ENCODE results near the gene KCNS1. TPM values are rescaled to one million over a fixed set of nuclear protein-coding genes. Genes with fewer than 3 reads are reported as not detected.
"Not testable (repeated sequence)": the region's sequence is repeated elsewhere in the genome, so short reads cannot be mapped to it uniquely, and the experiment has no call there.

KCNS1 gene
- total and polyA plus RNA-seq, 11 donors = 0.07 to 0.38 (median 0.14) TPM; not detected in 8

GRCh38 chr20:45067087-45067486 is 33.8 kb downstream of the KCNS1 start:
- Histone ChIP-seq H3K27me3 (no peaks in the 10 kb centered on the region), H3K4me3 (no peak overlapping the region), H3K27ac (no peak overlapping the region), H3K36me3 (peaks cover 0 to 35% (median 0%) of the 10 kb centered on the region in 9 donors), H3K9me3 (no peaks in the 10 kb centered on the region), H3K4me1 (no peaks in the 10 kb centered on the region)
- no peak for TF ChIP-seq CTCF (IDR thresholded peaks at IDR 0.05)
- TF ChIP-seq POLR2A (IDR thresholded peaks at IDR 0.05) = no peak
- ATAC-seq = no peak
- WGBS, 4 donors = 96 to 98% (median 97%) methylated on average over 4 of the region's 4 CpGs
- intact Hi-C loops (cut with DNase I) = no loop called here
- DNase-seq = no peak

GRCh38 chr20:45066372-45066771 is 34.6 kb downstream of the KCNS1 start:
- intact Hi-C loops (cut with DNase I) = no loop called here
- ATAC-seq (no peak), DNase-seq (no peak)
- TF ChIP-seq POLR2A (IDR thresholded peaks at IDR 0.05) (no peak), CTCF (IDR thresholded peaks at IDR 0.05) (no peak)
- Histone ChIP-seq H3K27ac (no peak overlapping the region), H3K36me3 (peaks cover 0 to 31% (median 0%) of the 10 kb centered on the region in 9 donors), H3K27me3 (no peaks in the 10 kb centered on the region), H3K4me3 (no peak overlapping the region), H3K9me3 (no peaks in the 10 kb centered on the region), H3K4me1 (no peaks in the 10 kb centered on the region)
- 88 to 92% (median 90%) methylated on average over 7 of the region's 7 CpGs for WGBS, 4 donors

GRCh38 chr20:45064812-45065211 is 36.1 kb downstream of the KCNS1 start:
- no peak for DNase-seq
- TF ChIP-seq CTCF (IDR thresholded peaks at IDR 0.05) (no peak), POLR2A (IDR thresholded peaks at IDR 0.05) (no peak)
- peaks cover 0 to 31% (median 3%) of the 10 kb centered on the region in 9 donors for H3K36me3 ChIP-seq
- ATAC-seq = no peak
- no peak overlapping the region for H3K4me3 ChIP-seq
- no peaks in the 10 kb centered on the region for H3K4me1 ChIP-seq
- no peaks in the 10 kb centered on the region for H3K27me3 ChIP-seq
- intact Hi-C loops (cut with DNase I) = no loop called here
- no peaks in the 10 kb centered on the region for H3K9me3 ChIP-seq
- no peak overlapping the region for H3K27ac ChIP-seq

- ATAC-seq; H3K9me3 ChIP-seq; H3K4me3 ChIP-seq; intact Hi-C loops (cut with DNase I); DNase-seq; H3K4me1 ChIP-seq; H3K27ac ChIP-seq; H3K27me3 ChIP-seq: not testable (repeated sequence)
- WGBS, 4 donors = 93 to 97% (median 94%) methylated on average over 2 of the region's 2 CpGs
- H3K36me3 ChIP-seq = peaks cover 0 to 36% (median 3%) of the 10 kb centered on the region in 9 donors
These were observed 37.8 kb downstream of the KCNS1 start for GRCh38 chr20:45063107-45063506.

GRCh38 chr20:45061244-45061643 is 39.7 kb downstream of the KCNS1 start:
- no peak for ATAC-seq
- TF ChIP-seq POLR2A (IDR thresholded peaks at IDR 0.05) = no peak
- TF ChIP-seq CTCF (IDR thresholded peaks at IDR 0.05) = no peak
- 80 to 87% (median 87%) methylated on average over 4 of the region's 4 CpGs for WGBS, 4 donors
- no peak for DNase-seq
- H3K4me1 ChIP-seq = peaks cover 0 to 7% (median 0%) of the 10 kb centered on the region in 12 donors
- no peak overlapping the region for H3K4me3 ChIP-seq
- intact Hi-C loops (cut with DNase I) = no loop called here
- H3K36me3 ChIP-seq = peaks cover 0 to 33% (median 6%) of the 10 kb centered on the region in 9 donors
- H3K27ac ChIP-seq = no peak overlapping the region
- no peaks in the 10 kb centered on the region for H3K9me3 ChIP-seq
- no peaks in the 10 kb centered on the region for H3K27me3 ChIP-seq

Data from heart left ventricle (tissue), 16 donors.